ENCODE data around the gene THG1L.

Gene THG1L

GRCh38 chr5:157743163-157744050 is 12.2 kb downstream of the THG1L start, which contains the start of gene LSM11:
LSM11 (plus strand) TSS chr5:157743712; CDS start chr5:157743751, 39 bp downstream.
- peak; percentile 92 for DNase-seq (ENCODE audit: low read depth)
- peak within 1 kb of the TSS; percentile 45 for H3K4me3 ChIP-seq (ENCODE audit: low read depth, low read length)
- peak; percentile 100 for TF ChIP-seq CTCF (IDR thresholded peaks at IDR 0.05; ENCODE audit: insufficient read depth, low read depth, low read length, missing control alignments)

DNA sequence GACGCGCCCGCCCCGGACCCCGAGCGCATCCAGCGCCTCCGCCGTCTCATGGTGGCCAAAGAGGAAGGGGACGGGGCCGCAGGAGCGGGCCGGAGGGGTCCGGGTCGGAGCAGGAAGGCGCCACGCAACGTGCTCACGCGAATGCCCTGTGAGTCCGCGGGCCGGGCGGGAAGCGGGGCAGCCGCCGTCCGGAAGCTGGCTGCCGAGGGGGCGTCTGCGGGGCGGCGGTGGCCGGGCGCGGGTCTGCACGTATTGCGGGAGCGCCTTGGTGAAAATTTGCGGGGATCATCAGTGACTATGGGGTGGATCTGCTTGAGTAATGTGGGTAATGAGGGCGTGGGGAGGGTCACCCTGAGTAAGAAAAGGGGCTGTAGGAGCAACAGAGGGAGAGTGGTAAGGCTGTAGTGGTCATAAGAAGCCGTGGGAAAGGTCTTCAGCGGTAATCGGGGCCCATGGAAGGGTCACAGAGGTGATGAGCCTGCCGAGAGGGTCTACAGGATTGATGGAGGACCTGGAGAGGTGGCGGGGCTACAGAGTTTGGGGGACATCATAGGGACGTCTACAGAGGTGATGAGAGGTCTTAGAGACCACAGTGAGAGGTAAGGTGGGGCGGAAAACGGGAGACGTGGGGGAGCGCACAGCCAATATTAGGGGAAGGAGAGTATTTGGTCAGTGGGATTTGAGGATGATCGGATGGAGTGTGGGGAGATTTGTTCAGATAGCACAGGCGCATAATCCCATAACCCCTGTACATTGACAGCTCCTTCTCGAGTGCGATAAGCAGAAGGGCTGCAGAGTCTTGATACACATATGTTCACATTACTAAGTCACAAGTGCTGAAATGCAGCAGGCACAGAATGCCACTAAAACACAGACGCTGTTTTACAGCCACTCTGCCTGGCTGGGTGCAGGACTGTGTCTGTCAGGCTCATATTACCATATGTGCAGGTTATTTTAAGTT is 13.1 kb downstream of the THG1L start:
- TF ChIP-seq CTCF (IDR thresholded peaks at IDR 0.05; ENCODE audit: insufficient read depth, low read depth, low read length, missing control alignments), result no peak
- peak; percentile 52 for DNase-seq (ENCODE audit: low read depth)
- peak overlapping the region; percentile 45 for H3K4me3 ChIP-seq (ENCODE audit: low read depth, low read length)

DNA sequence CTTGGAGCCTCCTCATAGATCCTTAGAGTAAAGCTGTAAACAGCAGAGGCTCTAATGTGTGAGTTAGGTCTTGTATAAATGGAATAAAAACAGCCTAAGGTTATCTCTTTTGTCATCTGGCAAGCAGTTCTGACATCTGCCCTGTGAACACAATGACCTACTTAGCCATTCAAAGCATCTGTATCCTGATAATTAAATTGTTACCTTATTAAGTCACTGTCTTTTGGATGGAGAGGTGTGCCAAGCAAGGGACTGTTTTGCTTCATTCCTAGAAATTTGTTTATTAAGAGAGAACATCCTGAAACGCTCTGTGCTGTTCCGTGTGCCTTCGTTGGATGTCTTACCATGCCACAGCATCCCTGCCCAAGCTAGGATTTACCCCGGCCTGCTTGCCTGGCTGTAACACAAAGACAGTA is 13.8 kb downstream of the THG1L start:
- no peak overlapping the region for H3K4me3 ChIP-seq (ENCODE audit: low read depth, low read length)
- TF ChIP-seq CTCF (IDR thresholded peaks at IDR 0.05; ENCODE audit: insufficient read depth, low read depth, low read length, missing control alignments), result no peak
- no peak for DNase-seq (ENCODE audit: low read depth)

GRCh38 chr5:157747173-157747740 is 16.0 kb downstream of the THG1L start:
- TF ChIP-seq CTCF (IDR thresholded peaks at IDR 0.05; ENCODE audit: insufficient read depth, low read depth, low read length, missing control alignments), result no peak
- H3K4me3 ChIP-seq (ENCODE audit: low read depth, low read length), result no peak overlapping the region
- no peak for DNase-seq (ENCODE audit: low read depth)

DNA sequence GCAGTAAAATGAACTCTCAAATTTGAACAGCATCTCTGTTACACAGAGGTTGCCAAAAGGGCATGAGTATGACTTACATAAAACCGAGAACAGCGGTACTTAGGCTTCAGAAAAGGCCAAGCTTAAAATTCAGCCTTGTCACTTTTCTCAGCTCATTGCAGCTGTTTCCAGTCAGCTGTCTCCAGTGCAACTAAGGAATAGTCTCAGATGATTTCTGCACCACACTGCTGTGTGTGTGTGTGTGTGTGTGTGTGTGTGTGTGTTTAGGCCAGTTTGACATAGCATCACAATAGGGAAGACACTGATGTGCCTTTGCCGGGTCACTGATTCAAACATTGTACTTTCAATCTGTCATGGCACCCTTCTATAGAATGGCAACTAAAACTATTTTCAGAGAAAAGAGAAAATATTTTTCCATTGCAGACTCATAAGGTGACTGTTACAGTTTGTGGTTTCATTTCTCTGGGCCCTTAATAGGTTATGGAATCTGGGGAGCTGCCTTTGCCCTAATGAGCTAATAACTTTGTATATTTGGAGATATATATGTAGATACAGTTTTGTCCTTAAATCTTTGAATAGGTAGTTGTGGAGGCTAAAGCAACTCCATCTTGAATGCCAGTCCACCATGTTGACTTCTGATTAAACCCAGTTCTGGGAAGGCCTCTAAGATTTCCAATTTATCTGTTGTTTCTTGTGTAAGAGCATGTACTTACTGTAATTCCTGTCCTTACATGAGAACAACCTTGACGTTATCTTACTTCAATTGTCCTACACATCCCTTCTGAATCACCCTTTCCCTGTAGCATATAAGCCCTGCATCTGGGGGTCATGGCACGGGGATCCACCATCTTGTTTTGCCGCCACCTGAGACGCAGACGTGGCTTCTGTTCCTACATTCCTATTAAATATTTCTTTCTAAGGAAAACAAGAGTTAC is 16.8 kb downstream of the THG1L start:
- DNase-seq (ENCODE audit: low read depth), result no peak
- no peak for TF ChIP-seq CTCF (IDR thresholded peaks at IDR 0.05; ENCODE audit: insufficient read depth, low read depth, low read length, missing control alignments)
- H3K4me3 ChIP-seq (ENCODE audit: low read depth, low read length), result no peak overlapping the region
